ENCODE measurements around the gene UGT1A8.

Gene UGT1A8

DNA sequence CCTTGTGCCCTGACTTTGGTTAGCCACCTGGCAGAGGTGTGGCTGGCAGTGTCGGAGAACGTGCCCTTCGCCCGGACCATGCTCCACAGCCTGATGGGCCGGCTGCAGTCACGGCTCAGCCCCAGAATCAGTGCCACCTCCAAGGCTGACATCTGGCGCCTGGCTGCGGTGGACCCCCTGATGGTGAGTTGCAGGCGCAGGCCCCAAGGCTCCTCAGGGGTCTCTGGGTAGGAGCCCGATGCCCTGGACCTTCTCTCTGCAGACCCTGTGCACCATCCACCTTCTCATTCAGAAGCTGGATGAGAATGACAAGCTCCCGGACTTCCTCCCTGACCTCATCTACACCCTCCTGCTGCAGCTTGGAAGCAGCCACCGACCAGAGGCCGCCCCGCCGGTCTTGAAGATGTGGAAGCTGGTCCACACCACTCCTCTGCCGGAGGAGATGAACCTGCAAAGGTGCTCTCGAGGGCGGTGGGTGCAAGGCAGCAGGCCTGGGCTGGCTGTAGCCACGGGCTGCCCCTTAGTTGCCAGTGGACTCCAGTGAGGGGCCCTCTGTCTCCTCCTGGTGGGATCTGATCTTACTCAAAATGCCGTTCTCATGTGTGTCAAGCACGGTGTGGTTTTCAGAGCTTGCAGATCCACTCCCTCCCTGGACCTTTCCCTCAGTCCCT, 204.8 kb downstream of the UGT1A8 start:
- no peak for FAIRE-seq
